ENCODE measurements around the gene TAF4B.

TAF4B gene

DNA sequence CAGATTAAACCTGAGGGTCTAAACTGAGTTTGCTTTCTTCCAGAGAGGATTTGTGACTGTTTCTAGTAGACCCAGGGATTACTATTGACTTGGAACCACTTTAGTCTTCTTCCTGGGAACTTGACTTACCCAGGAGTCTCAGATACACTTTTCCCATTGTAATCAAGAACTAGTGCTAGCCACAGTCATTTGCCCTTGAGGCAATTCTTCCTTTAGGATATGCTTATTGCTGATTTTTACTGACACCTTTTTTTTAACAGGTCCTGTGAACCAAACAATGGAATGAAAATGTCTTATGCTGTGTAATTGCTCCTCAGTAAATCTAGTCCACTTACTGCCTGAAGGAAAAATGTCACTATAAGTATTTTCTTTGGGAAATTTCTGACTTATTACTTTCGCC is 78.3 kb downstream of the TAF4B start:
- H3K4me3 ChIP-seq (replicated peaks; ENCODE audit: low read depth, low read length) = no peak overlapping the region
- H3K36me3 ChIP-seq (ENCODE audit: control insufficient read depth, insufficient read depth, low read length) = no peaks in the 10 kb centered on the region
- no peaks in the 10 kb centered on the region for H3K27me3 ChIP-seq (replicated peaks; ENCODE audit: control insufficient read depth, insufficient read depth, low read length)
- TF ChIP-seq, protein P1, sequence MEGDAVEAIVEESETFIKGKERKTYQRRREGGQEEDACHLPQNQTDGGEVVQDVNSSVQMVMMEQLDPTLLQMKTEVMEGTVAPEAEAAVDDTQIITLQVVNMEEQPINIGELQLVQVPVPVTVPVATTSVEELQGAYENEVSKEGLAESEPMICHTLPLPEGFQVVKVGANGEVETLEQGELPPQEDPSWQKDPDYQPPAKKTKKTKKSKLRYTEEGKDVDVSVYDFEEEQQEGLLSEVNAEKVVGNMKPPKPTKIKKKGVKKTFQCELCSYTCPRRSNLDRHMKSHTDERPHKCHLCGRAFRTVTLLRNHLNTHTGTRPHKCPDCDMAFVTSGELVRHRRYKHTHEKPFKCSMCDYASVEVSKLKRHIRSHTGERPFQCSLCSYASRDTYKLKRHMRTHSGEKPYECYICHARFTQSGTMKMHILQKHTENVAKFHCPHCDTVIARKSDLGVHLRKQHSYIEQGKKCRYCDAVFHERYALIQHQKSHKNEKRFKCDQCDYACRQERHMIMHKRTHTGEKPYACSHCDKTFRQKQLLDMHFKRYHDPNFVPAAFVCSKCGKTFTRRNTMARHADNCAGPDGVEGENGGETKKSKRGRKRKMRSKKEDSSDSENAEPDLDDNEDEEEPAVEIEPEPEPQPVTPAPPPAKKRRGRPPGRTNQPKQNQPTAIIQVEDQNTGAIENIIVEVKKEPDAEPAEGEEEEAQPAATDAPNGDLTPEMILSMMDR (IDR thresholded peaks at IDR 0.05; ENCODE audit: insufficient read depth, low read length, poor library complexity, severe bottlenecking) = no peak
- DNase-seq (ENCODE audit: extremely low read depth, insufficient read length) = no peak

DNA sequence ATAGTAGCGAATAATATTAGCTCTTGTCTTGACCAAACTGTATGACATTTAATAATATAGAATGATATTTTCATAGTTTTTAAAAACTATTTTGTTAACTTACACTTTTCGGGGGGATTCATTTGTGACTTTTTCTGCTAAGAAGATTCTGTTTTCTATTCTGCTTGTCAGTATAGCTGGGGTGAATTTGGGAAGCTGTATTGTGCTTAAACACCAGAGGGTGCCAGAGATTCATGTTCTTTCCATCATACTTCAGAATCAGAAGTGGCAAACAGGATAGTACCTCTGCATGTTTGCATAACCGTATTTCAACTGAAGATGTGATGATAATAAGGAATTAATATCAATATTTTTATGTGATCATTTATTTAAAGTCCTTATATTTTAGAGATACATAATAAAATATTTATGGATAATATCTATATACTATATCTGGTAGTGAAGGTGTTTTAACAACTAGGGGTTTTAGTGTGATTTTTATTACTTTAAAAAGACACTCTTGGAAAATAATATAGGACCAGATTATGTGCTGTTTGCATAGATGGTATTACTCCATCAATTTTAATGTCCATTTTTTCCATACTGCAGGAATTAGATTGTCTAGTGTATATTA is 81.0 kb downstream of the TAF4B start:
- TF ChIP-seq, protein P1 (IDR thresholded peaks at IDR 0.05; ENCODE audit: insufficient read depth, low read length, poor library complexity, severe bottlenecking) = peak; percentile 68
- Histone ChIP-seq H3K36me3 (ENCODE audit: control insufficient read depth, insufficient read depth, low read length) (no peaks in the 10 kb centered on the region), H3K4me3 (replicated peaks; ENCODE audit: low read depth, low read length) (no peak overlapping the region), H3K27me3 (replicated peaks; ENCODE audit: control insufficient read depth, insufficient read depth, low read length) (no peaks in the 10 kb centered on the region)
- DNase-seq (ENCODE audit: extremely low read depth, insufficient read length) = peak; percentile 14

DNA sequence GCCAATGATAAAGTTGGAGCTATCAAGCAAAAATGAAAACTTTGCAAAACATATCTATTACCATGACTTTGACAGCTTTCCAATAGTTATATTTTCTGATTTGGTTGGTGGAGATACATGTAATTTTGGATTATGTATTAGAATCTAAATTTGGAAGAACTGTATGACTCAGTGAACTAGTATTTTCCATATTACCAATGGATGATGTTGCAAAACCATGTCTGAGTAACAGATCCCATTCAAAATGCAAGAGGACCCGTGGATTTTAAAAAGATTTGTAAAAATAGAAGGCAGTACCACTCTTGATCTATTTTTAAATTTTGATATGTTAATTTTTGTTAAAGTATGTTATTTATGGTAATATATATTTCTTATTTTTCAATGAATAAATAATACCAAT is 83.0 kb downstream of the TAF4B start:
- Histone ChIP-seq H3K27me3 (replicated peaks; ENCODE audit: control insufficient read depth, insufficient read depth, low read length) (no peaks in the 10 kb centered on the region), H3K4me3 (replicated peaks; ENCODE audit: low read depth, low read length) (no peak overlapping the region), H3K36me3 (ENCODE audit: control insufficient read depth, insufficient read depth, low read length) (no peaks in the 10 kb centered on the region)
- TF ChIP-seq, protein P1 (IDR thresholded peaks at IDR 0.05; ENCODE audit: insufficient read depth, low read length, poor library complexity, severe bottlenecking) = no peak
- DNase-seq (ENCODE audit: extremely low read depth, insufficient read length) = no peak

DNA sequence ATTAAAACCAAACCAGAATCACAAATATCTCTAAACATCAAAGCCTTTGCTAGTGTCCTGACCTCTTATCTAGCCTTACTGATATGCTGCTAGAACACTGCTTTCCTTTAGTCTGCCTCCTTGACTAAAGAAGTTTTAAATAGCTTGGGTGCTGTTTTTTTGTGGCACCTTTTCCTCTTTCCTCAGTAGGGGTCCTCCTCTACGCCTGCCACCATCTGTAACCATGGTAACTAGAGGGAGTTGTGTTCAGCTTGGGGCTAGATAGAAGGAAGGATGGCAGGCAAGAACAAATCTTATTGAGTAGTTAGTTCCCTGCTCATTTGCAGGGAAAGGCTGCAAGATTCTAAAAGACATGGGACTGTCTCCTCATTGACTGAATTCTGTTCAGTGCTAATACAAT is 86.0 kb downstream of the TAF4B start:
- TF ChIP-seq, protein P1 (IDR thresholded peaks at IDR 0.05; ENCODE audit: insufficient read depth, low read length, poor library complexity, severe bottlenecking) = no peak

DNA sequence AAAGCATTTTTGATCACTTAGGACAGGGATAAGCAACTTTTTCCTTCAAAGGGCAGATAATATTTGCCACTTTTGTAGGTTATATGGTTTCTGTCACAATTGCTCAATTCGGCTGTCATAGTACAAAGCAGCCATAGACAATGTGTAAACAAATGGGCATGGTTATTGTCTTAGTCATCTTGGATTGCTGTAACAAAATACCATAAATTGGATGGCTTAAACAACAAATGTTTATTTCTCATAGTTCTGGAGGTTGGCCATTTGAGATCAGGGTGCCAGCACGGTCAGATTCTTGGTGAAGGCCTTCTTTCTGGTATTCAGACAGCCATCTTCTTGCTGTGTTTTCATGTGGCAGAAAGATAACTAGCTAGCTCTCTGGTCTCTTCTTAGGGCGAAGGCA is 91.2 kb downstream of the TAF4B start:
- H3K36me3 ChIP-seq (ENCODE audit: control insufficient read depth, insufficient read depth, low read length) = no peaks in the 10 kb centered on the region; the same call in 1 of the 2 replicates
- no peak for DNase-seq (ENCODE audit: extremely low read depth, insufficient read length)
- TF ChIP-seq, protein P1 (IDR thresholded peaks at IDR 0.05; ENCODE audit: insufficient read depth, low read length, poor library complexity, severe bottlenecking) = no peak

More for the DNA sequence above, 86.0 kb downstream of the TAF4B start:
- Histone ChIP-seq H3K36me3 (ENCODE audit: control insufficient read depth, insufficient read depth, low read length) (no peaks in the 10 kb centered on the region), H3K4me3 (replicated peaks; ENCODE audit: low read depth, low read length) (no peak overlapping the region), H3K27me3 (replicated peaks; ENCODE audit: control insufficient read depth, insufficient read depth, low read length) (no peaks in the 10 kb centered on the region)
- no peak for DNase-seq (ENCODE audit: extremely low read depth, insufficient read length)

DNA sequence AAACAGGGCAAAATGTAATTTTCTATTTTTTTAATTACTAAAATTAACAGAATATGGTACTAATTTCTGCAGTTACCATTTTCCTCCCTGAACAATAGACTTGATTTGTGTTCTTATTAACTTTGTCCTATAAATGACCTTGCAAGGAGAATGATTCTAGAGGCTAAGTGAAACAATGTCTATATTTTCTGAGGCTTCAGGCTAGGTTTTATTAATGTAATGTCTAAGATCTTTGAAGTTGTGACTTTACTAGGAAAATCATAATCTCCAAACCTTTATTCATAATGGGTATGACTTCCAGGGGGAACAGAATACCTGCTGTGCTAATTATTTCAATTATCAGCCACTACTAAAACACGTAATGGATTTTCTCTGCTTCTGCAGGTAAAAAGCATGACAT is 94.4 kb downstream of the TAF4B start:
- no peak overlapping the region for H3K4me3 ChIP-seq (replicated peaks; ENCODE audit: low read depth, low read length)
- H3K36me3 ChIP-seq (ENCODE audit: control insufficient read depth, insufficient read depth, low read length) = no peaks in the 10 kb centered on the region; the same call in 1 of the 2 replicates
- TF ChIP-seq, protein P1 (IDR thresholded peaks at IDR 0.05; ENCODE audit: insufficient read depth, low read length, poor library complexity, severe bottlenecking) = no peak
- DNase-seq (ENCODE audit: extremely low read depth, insufficient read length) = no peak
- H3K27me3 ChIP-seq (replicated peaks; ENCODE audit: control insufficient read depth, insufficient read depth, low read length) = no peaks in the 10 kb centered on the region

More for the DNA sequence above, 91.2 kb downstream of the TAF4B start:
- Histone ChIP-seq H3K27me3 (replicated peaks; ENCODE audit: control insufficient read depth, insufficient read depth, low read length) (no peaks in the 10 kb centered on the region), H3K4me3 (replicated peaks; ENCODE audit: low read depth, low read length) (no peak overlapping the region)

Measured in GM06990 (cell line).